CD4-positive, alpha-beta memory T cell (primary cell): ENCODE data around the gene STARD5. TPM values are rescaled to one million over a fixed set of nuclear protein-coding genes. Genes with fewer than 3 reads are reported as not detected.
"Not testable (repeated sequence)": the region's sequence is repeated elsewhere in the genome, so short reads cannot be mapped to it uniquely, and the experiment has no call there.

Experiments used
- CTCF ChIA-PET: fragments of 350-600 bp; sonication (Branson Sonifier 250); formaldehyde crosslinking; loops from one replicate; lab custom pipeline; 2021; ENCODE audit warnings: inconsistent platforms; ENCODE audit not compliant: partially characterized antibody; lab: Charles Lee
- POLR2A ChIA-PET: fragments of 350-600 bp; sonication (Branson Sonifier 250); formaldehyde crosslinking; loops from one replicate; lab custom pipeline; 2021; ENCODE audit not compliant: partially characterized antibody; lab: Charles Lee
- DNase-seq, 5 donors: peaks; one replicate each; pipeline versions ENCODE4 v3.0.0 to v3.0.0-alpha.2; 2020 to 2022; ENCODE audit warnings: mixed read lengths in 1 of 5
- H3K27ac ChIP-seq: one replicate; pipeline ENCODE4 v1.7.0; 2013; ENCODE audit warnings: low read depth, low read length
- H3K27me3 ChIP-seq: 2 replicates; pipeline ENCODE4 v1.7.0; 2013; ENCODE audit warnings: mild to moderate bottlenecking, low read length, moderate library complexity; ENCODE audit not compliant: insufficient read depth
- H3K36me3 ChIP-seq: 2 replicates; pipeline ENCODE4 v1.7.0; 2013; ENCODE audit warnings: mild to moderate bottlenecking, low read length, moderate library complexity; ENCODE audit not compliant: insufficient read depth
- H3K4me1 ChIP-seq: 2 replicates; pipeline ENCODE4 v1.7.0; 2013; ENCODE audit warnings: mild to moderate bottlenecking, low read length, moderate library complexity; ENCODE audit not compliant: insufficient read depth
- H3K4me3 ChIP-seq, 2 donors: one replicate each; pipeline ENCODE4 v1.7.0; 2013; ENCODE audit warnings: low read length in 2 of 2, mild to moderate bottlenecking in 1 of 2
- H3K9me3 ChIP-seq, 2 donors: one replicate each; pipeline ENCODE4 v1.7.0; 2013; ENCODE audit warnings: low read length in 2 of 2, control low read depth in 1 of 2; ENCODE audit not compliant: control insufficient read depth in 1 of 2
- H3K27ac Mint-ChIP-seq, 7 donors: one replicate each; pipeline ENCODE4 v1.8.0; 2020 to 2021; ENCODE audit warnings: mixed read lengths in 7 of 7, mild to moderate bottlenecking in 6 of 7, inconsistent platforms in 3 of 7, moderate library complexity in 3 of 7
- H3K27me3 Mint-ChIP-seq, 2 donors: one replicate each; pipeline ENCODE4 v1.8.0; 2020 to 2021; ENCODE audit warnings: mixed read lengths in 2 of 2
- H3K36me3 Mint-ChIP-seq, 2 donors: one replicate each; pipeline ENCODE4 v1.8.0; 2020 to 2021; ENCODE audit warnings: mixed read lengths in 2 of 2, inconsistent platforms in 1 of 2, mild to moderate bottlenecking in 1 of 2
- H3K4me1 Mint-ChIP-seq, 4 donors: one replicate each; pipeline ENCODE4 v1.8.0; 2020 to 2021; ENCODE audit warnings: mixed read lengths in 4 of 4, mild to moderate bottlenecking in 1 of 4
- H3K4me3 Mint-ChIP-seq, 8 donors: one replicate each; pipeline ENCODE4 v1.8.0; 2020 to 2021; ENCODE audit warnings: mixed read lengths in 8 of 8, mild to moderate bottlenecking in 7 of 8, moderate library complexity in 6 of 8, inconsistent platforms in 3 of 8
- H3K9me3 Mint-ChIP-seq, 8 donors: one replicate each; pipeline ENCODE4 v1.8.0; 2020 to 2021; ENCODE audit warnings: mixed read lengths in 8 of 8, mild to moderate bottlenecking in 5 of 8, inconsistent platforms in 3 of 8, moderate library complexity in 1 of 8
- intact Hi-C: fragments of 100-400 bp; cut with micrococcal nuclease; formaldehyde crosslinking; loops from one replicate; pipeline ENCODE4 v1.15.1; 2023
- polyA plus RNA-seq, 2 donors: library from polyadenylated mRNA; unstranded; fragments of 300-500 nt; fragmentation: Illumina TruSeq; gene quantifications; one replicate each; pipeline ENCODE4 v1.2.3, GENCODE V29; 2021
- total RNA-seq, 2 experiments: library from RNA; stranded (reverse); gene quantifications; one replicate each; pipeline ENCODE4 v1.2.3, GENCODE V29; 2021

Gene STARD5
- total and polyA plus RNA-seq, 4 experiments from 2014 or later = 1.9 to 8.0 (median 4.4) TPM

DNA sequence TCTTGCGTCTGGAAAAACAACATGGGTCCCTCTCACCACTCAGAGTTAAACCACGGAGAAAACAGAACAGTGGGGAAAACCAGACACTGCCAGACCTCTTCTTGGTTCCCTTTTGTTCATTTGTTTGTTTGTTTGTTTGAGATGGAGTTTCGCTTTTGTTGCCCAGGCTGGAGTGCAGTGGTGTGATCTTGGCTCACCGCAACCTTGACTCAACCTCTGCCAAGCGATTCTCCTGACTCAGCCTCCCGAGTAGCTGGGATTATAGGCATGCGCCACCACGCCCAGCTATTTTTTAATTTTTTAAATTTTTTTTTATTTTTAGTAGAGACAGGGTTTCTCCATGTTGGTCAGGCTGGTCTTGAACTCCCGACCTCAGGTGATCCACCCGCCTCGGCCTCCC lies 24.8 kb upstream of the STARD5 start:
- CTCF ChIA-PET = interaction anchor here (2.5 kb wide), 1 partner anchor 83 kb away, joined by 10 read pairs; no protein-coding TSS in a partner anchor
- H3K27ac Mint-ChIP-seq, H3K4me3 Mint-ChIP-seq, H3K27me3 Mint-ChIP-seq, H3K9me3 Mint-ChIP-seq, H3K36me3 Mint-ChIP-seq, intact Hi-C loops, DNase-seq, H3K36me3 ChIP-seq, H3K4me3 ChIP-seq, H3K4me1 ChIP-seq, H3K9me3 ChIP-seq, H3K27ac ChIP-seq, H3K27me3 ChIP-seq, H3K4me1 Mint-ChIP-seq, POLR2A ChIA-PET: not testable (repeated sequence)

- Mint-ChIP-seq H3K4me3 (no peak overlapping the region), H3K9me3 (no peaks in the 10 kb centered on the region), H3K36me3 (peaks cover 0 to 9% of the 10 kb centered on the region in 2 donors), H3K4me1 (no peaks in the 10 kb centered on the region), H3K27ac (no peak overlapping the region), H3K27me3 (peaks cover 1 to 5% of the 10 kb centered on the region in 2 donors)
- intact Hi-C loops = no loop called here
- ChIA-PET CTCF (interaction anchor here (2.5 kb wide), 1 partner anchor 82 kb away, joined by 10 read pairs; no protein-coding TSS in a partner anchor), POLR2A (no interaction called here)
- no peak overlapping the region for H3K27ac ChIP-seq
- H3K9me3 ChIP-seq = no peaks in the 10 kb centered on the region
- H3K4me1 ChIP-seq = no peaks in the 10 kb centered on the region
- no peaks in the 10 kb centered on the region for H3K27me3 ChIP-seq
- H3K4me3 ChIP-seq = no peak overlapping the region
- no peaks in the 10 kb centered on the region for H3K36me3 ChIP-seq
- DNase-seq = no peak
These were observed 24.0 kb upstream of the STARD5 start for GRCh38 chr15:81347910-81348309.

DNA sequence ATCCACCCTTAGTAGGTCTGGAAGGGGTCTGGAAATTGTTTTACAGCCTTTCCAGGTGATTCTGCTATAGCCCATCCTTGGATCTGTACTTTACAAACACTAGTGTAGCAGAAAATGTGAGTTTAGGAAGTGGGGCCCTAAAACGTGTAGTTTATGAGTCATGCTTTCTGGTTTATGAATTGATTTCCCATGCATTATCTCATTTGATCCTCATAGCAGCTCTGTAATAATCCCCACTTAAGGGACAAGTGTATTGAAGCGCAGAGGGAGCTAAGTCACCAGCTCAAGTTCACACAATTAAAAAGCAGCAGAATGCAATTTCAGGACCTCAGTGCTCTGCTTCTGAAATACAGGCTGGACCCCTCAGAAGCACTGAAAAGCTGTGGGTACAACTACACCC lies 22.7 kb upstream of the STARD5 start:
- Mint-ChIP-seq H3K36me3 (peaks cover 0 to 9% of the 10 kb centered on the region in 2 donors), H3K27me3 (peaks cover 1 to 5% of the 10 kb centered on the region in 2 donors), H3K4me1 (no peaks in the 10 kb centered on the region), H3K4me3 (no peak overlapping the region), H3K27ac (no peak overlapping the region), H3K9me3 (no peaks in the 10 kb centered on the region)
- no peak overlapping the region for H3K4me3 ChIP-seq
- ChIA-PET CTCF (interaction anchor here (2.5 to 3.2 kb wide), 2 partner anchors 72 to 81 kb away, joined by 10 to 11 read pairs; no protein-coding TSS in a partner anchor), POLR2A (no interaction called here)
- no peaks in the 10 kb centered on the region for H3K4me1 ChIP-seq
- intact Hi-C loops = no loop called here
- no peak for DNase-seq
- no peak overlapping the region for H3K27ac ChIP-seq
- H3K27me3 ChIP-seq = no peaks in the 10 kb centered on the region
- H3K9me3 ChIP-seq = no peaks in the 10 kb centered on the region
- H3K36me3 ChIP-seq = no peaks in the 10 kb centered on the region

GRCh38 chr15:81343371-81343770 lies 19.4 kb upstream of the STARD5 start:
- Mint-ChIP-seq H3K9me3 (no peaks in the 10 kb centered on the region), H3K27me3 (peaks cover 3 to 5% of the 10 kb centered on the region in 2 donors), H3K4me3 (no peak overlapping the region), H3K36me3 (peaks cover 0 to 9% of the 10 kb centered on the region in 2 donors), H3K4me1 (no peaks in the 10 kb centered on the region), H3K27ac (no peak overlapping the region)
- intact Hi-C loops = no loop called here
- H3K9me3 ChIP-seq = no peaks in the 10 kb centered on the region
- H3K4me3 ChIP-seq = no peak overlapping the region
- DNase-seq = no peak
- no peaks in the 10 kb centered on the region for H3K4me1 ChIP-seq
- no peaks in the 10 kb centered on the region for H3K36me3 ChIP-seq
- CTCF ChIA-PET = interaction anchor here (1.3 to 2.8 kb wide), 3 partner anchors 53 to 77 kb away, joined by 3 to 16 read pairs (median 4); no protein-coding TSS in a partner anchor
- POLR2A ChIA-PET = interaction anchor here (0.6 kb wide), 1 partner anchor 45 kb away, joined by 3 read pairs; no protein-coding TSS in a partner anchor
- no peaks in the 10 kb centered on the region for H3K27me3 ChIP-seq
- H3K27ac ChIP-seq = no peak overlapping the region

DNA sequence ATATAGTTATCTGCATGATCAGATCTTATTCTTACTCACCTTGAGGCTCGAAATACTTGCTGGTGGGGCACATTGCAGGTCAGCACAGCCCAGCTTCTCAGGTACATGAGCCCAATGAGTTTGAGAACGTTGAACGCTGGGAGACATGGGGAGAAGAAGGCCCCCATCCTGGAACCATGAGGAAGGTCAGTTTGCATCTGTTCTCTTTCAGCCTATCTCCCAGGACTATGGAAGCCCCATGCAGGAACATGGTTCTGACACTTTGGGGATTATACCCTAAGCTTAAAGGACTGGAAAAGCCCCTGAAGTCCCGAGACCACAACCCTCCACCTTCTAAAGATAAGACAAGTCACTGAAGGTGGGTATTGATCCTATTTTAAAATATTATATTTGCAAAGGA lies 17.4 kb upstream of the STARD5 start:
- H3K4me3 Mint-ChIP-seq = no peak overlapping the region
- ChIA-PET CTCF (interaction anchor here (0.8 to 2.1 kb wide), 4 partner anchors 15 to 371 kb away, joined by 3 to 10 read pairs (median 3); no protein-coding TSS in a partner anchor), POLR2A (no interaction called here)
- H3K36me3 Mint-ChIP-seq = peaks cover 0 to 6% of the 10 kb centered on the region in 2 donors
- DNase-seq = no peak
- H3K4me1 Mint-ChIP-seq = peaks cover 0 to 5% (median 2%) of the 10 kb centered on the region in 4 donors
- H3K9me3 ChIP-seq = no peaks in the 10 kb centered on the region
- H3K27me3 Mint-ChIP-seq = peaks cover 3 to 5% of the 10 kb centered on the region in 2 donors
- H3K4me1 ChIP-seq = no peaks in the 10 kb centered on the region
- no peak overlapping the region for H3K4me3 ChIP-seq
- H3K9me3 Mint-ChIP-seq = no peaks in the 10 kb centered on the region
- no peak overlapping the region for H3K27ac Mint-ChIP-seq
- H3K27ac ChIP-seq = no peak overlapping the region
- no peaks in the 10 kb centered on the region for H3K36me3 ChIP-seq
- intact Hi-C loops = no loop called here
- no peaks in the 10 kb centered on the region for H3K27me3 ChIP-seq

DNA sequence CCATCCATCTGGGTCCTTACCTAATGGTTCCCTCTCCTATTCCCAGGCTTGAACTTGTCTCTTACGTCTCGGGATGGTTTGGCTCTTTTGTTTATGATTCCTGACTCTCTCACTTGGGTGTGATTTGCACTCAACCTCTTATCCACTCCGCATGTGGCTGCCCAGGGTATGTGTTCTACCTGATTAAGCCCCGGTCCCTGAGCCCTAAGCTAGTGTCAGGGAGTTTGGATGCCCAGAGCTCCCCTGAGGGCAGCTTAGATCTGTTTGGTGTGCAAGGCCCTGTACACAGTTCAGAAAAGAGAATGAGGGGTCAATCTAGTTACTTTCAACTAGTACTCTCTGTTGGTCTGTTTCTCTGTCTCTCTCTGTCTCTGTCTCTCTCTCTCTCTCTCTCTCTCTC lies 15.9 kb upstream of the STARD5 start:
- Histone ChIP-seq H3K4me1 (no peaks in the 10 kb centered on the region), H3K36me3 (no peaks in the 10 kb centered on the region), H3K27me3 (no peaks in the 10 kb centered on the region), H3K9me3 (no peaks in the 10 kb centered on the region), H3K4me3 (no peak overlapping the region), H3K27ac (no peak overlapping the region)
- peaks cover 2 to 3% of the 10 kb centered on the region in 2 donors for H3K27me3 Mint-ChIP-seq
- peaks cover 0 to 6% of the 10 kb centered on the region in 2 donors for H3K36me3 Mint-ChIP-seq
- ChIA-PET POLR2A (no interaction called here), CTCF (interaction anchor here (2.4 to 7.8 kb wide), 3 partner anchors 66 to 73 kb away, joined by 12 to 142 read pairs (median 58); no protein-coding TSS in a partner anchor)
- H3K4me3 Mint-ChIP-seq = no peak overlapping the region
- peaks cover 0 to 7% (median 2%) of the 10 kb centered on the region in 4 donors for H3K4me1 Mint-ChIP-seq
- H3K27ac Mint-ChIP-seq = no peak overlapping the region
- no peak for DNase-seq
- intact Hi-C loops = loop anchor here (10.0 kb wide), 2 partner anchors 55 to 185 kb away; no protein-coding TSS in a partner anchor
- no peaks in the 10 kb centered on the region for H3K9me3 Mint-ChIP-seq

- ChIA-PET CTCF (interaction anchor here (2.4 to 7.8 kb wide), 3 partner anchors 65 to 73 kb away, joined by 12 to 142 read pairs (median 58); no protein-coding TSS in a partner anchor), POLR2A (no interaction called here)
- Mint-ChIP-seq H3K36me3 (peaks cover 0 to 6% of the 10 kb centered on the region in 2 donors), H3K4me1 (peaks cover 0 to 7% (median 2%) of the 10 kb centered on the region in 4 donors), H3K9me3 (no peaks in the 10 kb centered on the region), H3K27me3 (peaks cover 0 to 2% of the 10 kb centered on the region in 2 donors), H3K27ac (no peak overlapping the region), H3K4me3 (no peak overlapping the region)
- Histone ChIP-seq H3K9me3 (no peaks in the 10 kb centered on the region), H3K27me3 (no peaks in the 10 kb centered on the region), H3K4me1 (no peaks in the 10 kb centered on the region), H3K27ac (no peak overlapping the region), H3K4me3 (no peak overlapping the region), H3K36me3 (no peaks in the 10 kb centered on the region)
- intact Hi-C loops = loop anchor here (10.0 kb wide), 2 partner anchors 55 to 185 kb away; no protein-coding TSS in a partner anchor
- no peak for DNase-seq
These were observed 15.4 kb upstream of the STARD5 start for GRCh38 chr15:81339321-81339720.
